NCI-H524 (cell line): ENCODE results near the gene PPP1CC.

Experiments used
- DNase-seq, 2 experiments: peaks; one replicate each; lab custom pipeline; 2025; lab: John Stamatoyannopoulos, UW

Gene PPP1CC

DNA sequence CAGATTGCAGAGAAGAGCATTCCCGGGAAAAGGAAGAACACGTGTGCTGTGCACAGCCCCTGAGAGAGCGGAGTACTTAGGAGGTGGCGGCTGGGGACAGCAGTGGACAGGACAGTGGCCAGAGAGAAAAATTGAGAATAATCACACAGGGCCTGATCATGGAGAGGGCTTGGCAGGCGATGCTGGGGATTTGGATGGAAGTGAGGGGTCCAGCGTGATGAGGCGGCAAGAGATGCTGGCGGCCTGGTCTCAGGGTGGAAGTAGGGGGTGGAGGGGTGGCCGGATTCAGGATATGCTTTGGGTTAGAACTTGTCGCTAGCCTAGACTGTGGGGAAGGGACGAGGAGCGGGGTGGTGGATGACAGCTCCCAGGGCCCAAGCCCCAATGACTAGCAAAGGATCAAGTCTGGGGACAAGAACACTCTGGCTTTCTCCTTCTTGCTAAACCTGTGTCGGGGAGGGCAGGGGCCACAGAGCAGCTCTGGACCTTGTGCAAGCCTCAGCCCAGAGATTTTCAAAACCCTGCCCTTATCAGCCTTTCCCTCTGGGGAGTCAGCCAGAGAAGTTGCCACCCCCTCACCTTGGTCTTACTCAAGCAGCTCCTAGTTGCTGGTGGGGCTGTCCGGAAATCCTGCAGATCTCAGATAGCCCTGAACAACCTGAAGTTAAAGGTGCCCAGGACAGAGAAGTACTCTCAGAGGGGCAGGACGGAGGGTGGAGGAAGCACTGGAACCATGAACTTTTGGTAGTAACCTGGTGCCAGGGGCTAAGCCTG is 55.1 kb downstream of the PPP1CC start:
- DNase-seq, result no peak

DNA sequence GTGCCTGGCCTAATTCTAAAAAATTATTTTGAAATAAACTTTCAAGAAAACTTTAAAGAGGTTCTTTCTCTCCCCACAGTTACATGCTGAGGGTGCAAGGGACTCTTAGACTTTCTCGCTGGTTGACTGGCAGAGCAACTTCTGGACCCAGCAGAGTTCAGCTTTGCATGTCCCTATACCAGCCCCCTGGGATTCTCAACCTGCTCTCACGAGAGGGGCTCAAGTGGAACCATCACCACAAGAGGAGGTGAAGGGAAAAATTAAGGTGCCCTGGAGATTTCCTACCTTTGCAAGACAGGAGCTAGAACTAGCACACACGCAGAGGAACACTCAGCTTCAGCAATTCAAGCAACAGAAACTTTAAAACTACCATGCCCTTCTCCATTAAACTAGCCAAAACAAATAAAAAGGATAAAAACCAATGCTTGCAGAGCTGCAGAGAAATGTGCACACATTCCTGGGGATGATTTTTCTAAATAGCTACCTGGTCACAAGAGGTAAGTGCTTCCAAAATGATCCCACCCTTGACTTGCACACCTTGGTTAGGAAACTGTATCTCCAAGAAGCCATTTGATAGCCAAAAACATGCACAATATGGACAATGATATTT is 56.3 kb downstream of the PPP1CC start:
- no peak for DNase-seq

DNA sequence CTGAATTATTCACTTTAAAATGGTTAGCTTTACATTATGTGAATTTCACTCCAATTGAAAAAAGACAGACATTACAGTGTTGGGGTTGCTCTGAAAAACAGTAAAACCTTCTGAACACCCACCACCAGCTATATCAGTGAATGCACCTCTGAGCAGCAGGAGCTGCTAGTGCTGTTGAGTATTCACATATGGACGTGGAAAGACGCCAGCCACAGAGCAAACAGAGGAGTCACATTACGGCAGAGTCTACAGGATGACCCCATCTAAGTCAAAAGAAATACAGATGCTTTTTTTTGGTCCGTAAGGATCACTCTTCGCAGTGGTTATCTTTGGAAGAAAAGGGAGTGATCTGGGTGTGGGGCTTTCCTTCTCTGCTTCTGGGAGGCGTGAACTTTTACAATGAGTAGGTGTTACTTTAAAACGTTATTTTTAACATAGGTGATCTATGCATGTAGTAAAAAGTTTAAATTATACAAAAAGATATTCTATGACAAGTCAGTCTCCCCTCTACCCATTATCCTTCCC is 58.3 kb downstream of the PPP1CC start:
- DNase-seq, result no peak

DNA sequence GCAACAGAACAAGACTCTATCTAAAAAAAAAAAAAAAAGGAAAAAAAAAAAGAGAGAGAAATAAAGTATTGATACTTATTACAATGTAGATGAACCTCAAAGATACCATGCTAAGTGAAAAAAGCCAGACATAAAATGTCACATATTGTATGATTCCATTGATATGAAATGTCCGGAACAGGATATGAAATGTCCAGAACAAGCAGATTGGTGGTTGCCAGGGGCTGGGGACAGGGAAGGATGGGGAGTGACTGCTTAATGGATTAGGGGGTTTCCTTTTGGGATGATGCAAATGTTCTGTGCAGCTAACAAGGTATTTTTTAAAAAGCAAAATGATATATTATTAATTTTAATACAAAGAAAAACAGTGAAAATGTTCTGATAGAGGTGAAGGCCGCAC is 58.8 kb downstream of the PPP1CC start:
- DNase-seq, result no peak

DNA sequence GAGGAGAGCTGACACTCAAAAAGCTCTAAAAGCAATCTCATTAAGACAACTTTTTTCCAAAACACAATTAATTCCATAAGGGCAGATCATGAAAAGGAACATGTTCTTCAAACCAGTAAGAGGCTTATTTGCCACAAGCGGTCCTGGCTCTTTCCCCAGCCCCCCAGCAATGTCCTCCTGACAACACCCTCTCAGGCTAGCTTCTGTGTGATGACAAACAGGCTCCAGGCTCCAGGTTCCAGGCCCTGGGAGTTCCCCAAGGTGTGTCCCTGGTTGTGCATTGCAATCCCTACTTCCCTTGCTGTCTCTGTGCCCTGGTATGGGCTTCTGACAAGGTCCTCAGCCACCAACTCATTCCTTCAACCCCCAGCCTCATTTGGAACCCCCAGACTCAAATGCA is 62.7 kb downstream of the PPP1CC start:
- DNase-seq, result no peak

DNA sequence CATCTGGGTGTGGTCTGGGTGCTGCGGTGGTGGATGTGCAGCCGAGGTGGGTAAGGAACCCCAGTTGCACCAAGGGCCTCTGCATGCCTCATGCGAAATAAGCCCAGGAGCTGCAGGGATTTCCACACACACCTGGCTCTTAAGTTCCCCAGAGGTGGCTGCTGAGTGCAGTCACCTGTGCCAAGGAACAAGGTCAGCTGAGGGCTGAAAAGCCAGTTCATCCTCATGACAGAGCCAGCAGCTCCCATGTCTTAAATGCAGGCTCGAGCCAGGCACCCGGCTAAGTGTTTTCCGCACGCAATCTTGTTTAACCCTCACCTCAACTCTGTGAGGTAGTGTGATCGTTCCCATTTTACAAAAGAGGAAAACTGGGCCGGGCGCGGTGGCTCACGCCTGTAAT is 63.5 kb downstream of the PPP1CC start:
- no peak for DNase-seq

DNA sequence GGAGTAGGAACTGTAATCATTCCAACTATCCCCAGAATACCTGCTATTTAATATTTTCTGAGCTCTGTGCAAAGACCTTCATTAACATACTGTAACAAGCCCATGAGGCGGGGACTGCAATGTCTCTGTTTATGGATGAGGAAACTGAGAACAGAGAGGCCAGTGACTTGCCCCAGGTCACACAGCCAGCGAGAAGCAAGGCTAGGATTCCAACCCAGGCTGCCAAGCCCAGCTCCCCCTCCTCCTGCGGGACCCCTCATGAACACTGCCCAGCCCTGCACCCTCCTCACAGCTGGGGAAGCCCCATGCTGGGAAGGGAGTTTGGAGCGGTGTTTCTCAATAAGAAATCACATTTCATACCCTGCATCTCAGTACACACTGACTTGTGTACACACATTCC is 64.7 kb downstream of the PPP1CC start:
- no peak for DNase-seq

DNA sequence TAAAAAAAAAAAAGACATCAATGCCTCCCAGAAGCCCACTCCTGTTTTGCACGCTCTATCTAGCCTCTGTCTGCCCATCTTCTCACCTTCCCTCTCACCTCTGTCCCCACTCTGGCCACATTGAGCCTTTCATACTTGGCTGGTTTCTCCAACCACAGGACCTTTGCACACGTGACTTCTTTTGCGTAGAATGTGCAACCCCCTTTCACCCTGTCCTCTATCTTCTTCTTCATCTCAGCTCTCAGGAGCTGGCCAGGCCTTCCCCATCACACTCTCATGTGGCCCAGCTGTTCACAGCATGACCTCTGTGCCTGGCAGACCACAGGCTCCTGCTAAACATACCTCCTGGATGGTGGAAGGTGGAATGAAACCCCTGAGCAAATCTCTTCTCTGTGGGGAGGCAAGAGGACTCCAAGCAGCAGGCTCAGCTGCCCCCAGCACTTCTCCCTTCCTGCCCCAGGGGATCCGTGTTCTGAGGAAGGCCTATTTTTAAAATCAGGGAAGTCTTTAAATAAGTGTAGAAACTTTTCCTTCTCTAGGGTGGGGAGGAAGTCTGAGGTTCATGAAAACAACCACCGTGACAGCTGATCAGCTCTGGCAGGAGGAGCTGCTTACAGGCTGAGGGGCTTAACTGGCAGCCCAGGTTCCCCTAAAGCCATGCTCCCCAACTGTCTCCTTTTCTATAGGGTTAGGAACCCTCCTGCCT is 65.3 kb downstream of the PPP1CC start:
- no peak for DNase-seq

DNA sequence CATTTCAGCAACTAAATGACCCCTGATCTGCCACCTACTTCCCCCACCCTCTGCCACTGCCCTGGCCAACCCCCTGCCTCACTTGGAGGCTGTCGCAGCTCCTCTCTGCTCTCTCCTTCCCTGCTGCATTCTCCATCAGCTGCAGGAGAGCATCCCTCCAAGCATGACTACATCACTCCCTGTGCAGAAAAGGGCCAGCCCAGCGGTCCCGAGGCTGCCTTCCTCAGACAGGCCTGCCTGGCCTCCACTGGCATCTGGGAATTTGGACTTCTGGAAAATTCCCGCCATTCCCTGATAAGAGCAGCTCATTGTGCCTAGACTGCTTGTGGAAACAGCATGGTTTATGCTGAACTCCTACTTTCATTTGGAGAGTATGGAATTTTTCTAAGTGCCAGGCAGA is 66.5 kb downstream of the PPP1CC start:
- no peak for DNase-seq

DNA sequence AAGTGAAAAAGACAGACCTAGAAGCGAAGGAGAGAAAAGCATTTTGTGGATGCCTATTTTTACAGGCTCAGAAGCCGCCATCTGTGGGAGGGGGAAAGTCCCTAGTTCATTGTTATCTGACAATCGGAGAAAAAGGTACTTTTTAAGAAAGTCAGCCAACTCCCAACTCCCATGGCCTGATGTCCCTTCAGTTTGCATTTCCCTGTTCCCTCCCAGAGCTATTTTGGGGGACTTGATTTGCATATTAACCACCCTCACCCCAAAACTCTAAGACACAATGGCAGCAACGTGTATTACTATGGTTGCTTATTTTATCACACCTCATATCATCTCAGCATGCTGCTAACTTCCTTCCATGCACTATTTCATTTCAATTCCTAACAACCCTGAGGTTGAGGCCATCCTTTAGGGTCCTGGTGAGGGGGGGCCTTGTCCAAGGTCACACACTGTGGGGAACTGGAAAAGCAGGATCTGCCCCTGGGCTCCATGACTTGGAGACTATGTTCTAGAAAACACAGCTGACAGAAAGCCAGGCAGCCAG is 72.5 kb downstream of the PPP1CC start:
- DNase-seq, result no peak
